HEK293T (cell line): ENCODE data around the gene MACROD2.

Experiments
- CTCF ChIA-PET: fragments of 350-600 bp; formaldehyde crosslinking; extraction: SDS; loops from one replicate; lab custom pipeline; 2021; ENCODE audit warnings: antibody characterized with exemption, inconsistent platforms; lab: Yijun Ruan, JAX
- POLR2A ChIA-PET: fragments of 350-600 bp; formaldehyde crosslinking; extraction: SDS; loops from one replicate; lab custom pipeline; 2020; ENCODE audit warnings: antibody characterized with exemption, inconsistent platforms; lab: Yijun Ruan, JAX
- DNase-seq: peaks from one replicate; pipeline ENCODE4 v3.0.0; 2012; ENCODE audit warnings: mixed read lengths; ENCODE audit errors: extremely low spot score
- ARNT ChIP-seq: fragments of 450-650 bp; IDR thresholded peaks from 2 replicates; pipeline ENCODE4 v1.6.1; 2017; ENCODE audit warnings: mild to moderate bottlenecking
- BHLHE40 ChIP-seq: fragments of 450-650 bp; IDR thresholded peaks from 2 replicates; pipeline ENCODE4 v1.6.1; 2016; ENCODE audit warnings: mild to moderate bottlenecking, moderate library complexity, borderline replicate concordance
- CTBP1 ChIP-seq: fragments of 450-650 bp; IDR thresholded peaks from 2 replicates; pipeline ENCODE4 v1.6.1; 2016; ENCODE audit warnings: borderline replicate concordance
- ELF4 ChIP-seq: fragments of 450-650 bp; IDR thresholded peaks from 2 replicates; pipeline ENCODE4 v1.6.1; 2017; ENCODE audit warnings: antibody characterized with exemption
- FOXA1 ChIP-seq: fragments of 450-650 bp; IDR thresholded peaks from 2 replicates; pipeline ENCODE4 v1.6.1; 2016; ENCODE audit warnings: mild to moderate bottlenecking
- FOXK2 ChIP-seq: fragments of 450-650 bp; IDR thresholded peaks from 2 replicates; pipeline ENCODE4 v1.6.1; 2016; ENCODE audit warnings: mild to moderate bottlenecking
- FOXM1 ChIP-seq: fragments of 450-650 bp; IDR thresholded peaks from 2 replicates; pipeline ENCODE4 v1.6.1; 2017; ENCODE audit warnings: mild to moderate bottlenecking, borderline replicate concordance
- HDGF ChIP-seq: fragments of 450-650 bp; IDR thresholded peaks from 2 replicates; pipeline ENCODE4 v1.6.1; 2017; ENCODE audit warnings: antibody characterized with exemption, borderline replicate concordance
- L3MBTL2 ChIP-seq: fragments of 450-650 bp; conservative IDR thresholded peaks from 2 replicates; pipeline ENCODE4 v1.6.1; 2016; ENCODE audit warnings: mild to moderate bottlenecking
- LEF1 ChIP-seq: fragments of 450-650 bp; IDR thresholded peaks from 2 replicates; pipeline ENCODE4 v1.6.1; 2017; ENCODE audit warnings: mild to moderate bottlenecking, borderline replicate concordance
- NFRKB ChIP-seq: fragments of 450-650 bp; IDR thresholded peaks from 2 replicates; pipeline ENCODE4 v1.6.1; 2016; ENCODE audit warnings: mild to moderate bottlenecking, moderate library complexity
- PKNOX1 ChIP-seq: fragments of 450-650 bp; IDR thresholded peaks from 2 replicates; pipeline ENCODE4 v1.6.1; 2016
- SP1 ChIP-seq: fragments of 450-650 bp; IDR thresholded peaks from 2 replicates; pipeline ENCODE4 v1.6.1; 2017
- SUZ12 ChIP-seq: fragments of 450-650 bp; IDR thresholded peaks from 2 replicates; pipeline ENCODE4 v1.6.1; 2016; ENCODE audit warnings: mild to moderate bottlenecking
- TARDBP ChIP-seq: fragments of 450-650 bp; IDR thresholded peaks from 2 replicates; pipeline ENCODE4 v1.6.1; 2016
- ZNF384 ChIP-seq: fragments of 450-650 bp; IDR thresholded peaks from 2 replicates; pipeline ENCODE4 v1.6.1; 2016

The MACROD2 gene

GRCh38 chr20:15222502-15223330 is 1227.4 kb downstream of the MACROD2 start:
- no peak for TF ChIP-seq ELF4
- TF ChIP-seq TARDBP, result no peak
- TF ChIP-seq SUZ12, result no peak
- no peak for TF ChIP-seq SP1
- TF ChIP-seq L3MBTL2, result no peak
- TF ChIP-seq CTBP1, result no peak
- TF ChIP-seq ARNT, result no peak
- no peak for TF ChIP-seq FOXM1
- CTCF ChIA-PET, result no interaction called here
- no peak for DNase-seq
- POLR2A ChIA-PET, result no interaction called here

GRCh38 chr20:15224199-15224598 is 1228.9 kb downstream of the MACROD2 start:
- no peak for DNase-seq

GRCh38 chr20:15227102-15227501 is 1231.8 kb downstream of the MACROD2 start:
- no peak for DNase-seq
- TF ChIP-seq HDGF (no peak), FOXK2 (no peak), ELF4 (no peak), LEF1 (no peak), PKNOX1 (no peak), TARDBP (no peak), BHLHE40 (no peak), SUZ12 (no peak), FOXA1 (no peak)
- CTCF ChIA-PET, result interaction anchor here (0.7 kb wide), 1 partner anchor 35 kb away, joined by 3 read pairs; no protein-coding TSS in a partner anchor
- POLR2A ChIA-PET, result no interaction called here

More at GRCh38 chr20:15224199-15224598, 1228.9 kb downstream of the MACROD2 start:
- ChIA-PET POLR2A (interaction anchor here (0.7 kb wide), 1 partner anchor 219 kb away, joined by 3 read pairs; no protein-coding TSS in a partner anchor), CTCF (no interaction called here)
- TF ChIP-seq PKNOX1 (no peak), CTBP1 (no peak), NFRKB (no peak), SP1 (no peak), FOXA1 (no peak), BHLHE40 (no peak), HDGF (no peak), LEF1 (no peak), SUZ12 (no peak)

GRCh38 chr20:15232243-15232642 is 1236.9 kb downstream of the MACROD2 start:
- CTCF ChIA-PET, result no interaction called here
- no peak for DNase-seq
- POLR2A ChIA-PET, result no interaction called here
- no peak for TF ChIP-seq PKNOX1
- no peak for TF ChIP-seq L3MBTL2
- TF ChIP-seq NFRKB, result no peak
- TF ChIP-seq CTBP1, result no peak
- TF ChIP-seq FOXK2, result no peak

GRCh38 chr20:15235471-15236198 is 1240.3 kb downstream of the MACROD2 start:
- no peak for DNase-seq
- TF ChIP-seq CTBP1, result no peak
- no peak for TF ChIP-seq PKNOX1
- no peak for TF ChIP-seq BHLHE40
- TF ChIP-seq LEF1, result no peak
- no peak for TF ChIP-seq FOXM1
- no peak for TF ChIP-seq SUZ12
- no peak for TF ChIP-seq SP1
- no peak for TF ChIP-seq TARDBP
- TF ChIP-seq HDGF, result no peak
- TF ChIP-seq NFRKB, result no peak
- CTCF ChIA-PET, result no interaction called here
- POLR2A ChIA-PET, result no interaction called here

GRCh38 chr20:15236812-15237211 is 1241.5 kb downstream of the MACROD2 start:
- CTCF ChIA-PET, result interaction anchor here (0.6 to 0.9 kb wide), 2 partner anchors 21 to 436 kb away, joined by 3 read pairs; no protein-coding TSS in a partner anchor
- DNase-seq, result peak; percentile 4
- no peak for TF ChIP-seq SUZ12
- TF ChIP-seq NFRKB, result no peak
- TF ChIP-seq HDGF, result no peak
- TF ChIP-seq ZNF384, result no peak
- no peak for TF ChIP-seq ARNT
- TF ChIP-seq BHLHE40, result no peak
- no peak for TF ChIP-seq PKNOX1
- no peak for TF ChIP-seq FOXK2
- no peak for TF ChIP-seq SP1
- TF ChIP-seq CTBP1, result no peak
- no peak for TF ChIP-seq FOXA1
- no peak for TF ChIP-seq L3MBTL2
- no peak for TF ChIP-seq TARDBP
- TF ChIP-seq LEF1, result no peak
- TF ChIP-seq ELF4, result no peak
- POLR2A ChIA-PET, result no interaction called here
